Measurements from ENCODE around the gene FA2H. TPM values are rescaled to one million over a fixed set of nuclear protein-coding genes. Genes with fewer than 3 reads are reported as not detected.
"Not testable (repeated sequence)": the region's sequence is repeated elsewhere in the genome, so short reads cannot be mapped to it uniquely, and the experiment has no call there.

FA2H gene
- total RNA-seq, 4 donors from 2014 or later, result 0.41 TPM; not detected in 3

DNA sequence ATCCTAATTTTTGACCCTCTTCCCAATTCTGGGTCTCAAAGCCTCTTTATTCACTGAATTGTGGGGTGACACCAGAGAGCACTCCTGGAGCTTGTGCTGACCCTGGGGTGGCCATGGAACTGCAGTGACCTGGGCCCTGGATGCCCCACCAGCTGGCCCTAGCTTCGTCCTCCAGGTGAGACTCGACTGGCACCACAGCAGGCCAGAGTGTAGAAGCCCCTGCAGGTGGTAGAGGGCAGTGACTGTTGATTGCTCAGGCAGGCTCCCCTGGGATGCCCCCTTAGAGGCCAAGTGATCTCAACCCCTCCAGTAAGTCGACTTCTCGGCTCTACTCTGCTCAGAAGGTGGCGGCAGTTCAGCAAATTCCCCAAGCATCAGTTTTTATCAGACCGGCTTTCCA lies 6.4 kb downstream of the FA2H start:
- H3K27ac ChIP-seq, result no peak overlapping the region
- DNase-seq (no peak), ATAC-seq (no peak)
- H3K4me3 ChIP-seq, result no peak overlapping the region
- H3K9me3 ChIP-seq, result no peaks in the 10 kb centered on the region
- no peaks in the 10 kb centered on the region for H3K36me3 ChIP-seq
- in situ Hi-C loops (cut with MboI; ENCODE audit: low sequenced_read_pairs in 4 of 4), result no loop called here
- no peaks in the 10 kb centered on the region for H3K4me1 ChIP-seq
- peaks cover 8 to 19% (median 18%) of the 10 kb centered on the region in 3 donors for H3K27me3 ChIP-seq
- TF ChIP-seq POLR2A (IDR thresholded peaks at IDR 0.05), result no peak
- TF ChIP-seq, protein P1, sequence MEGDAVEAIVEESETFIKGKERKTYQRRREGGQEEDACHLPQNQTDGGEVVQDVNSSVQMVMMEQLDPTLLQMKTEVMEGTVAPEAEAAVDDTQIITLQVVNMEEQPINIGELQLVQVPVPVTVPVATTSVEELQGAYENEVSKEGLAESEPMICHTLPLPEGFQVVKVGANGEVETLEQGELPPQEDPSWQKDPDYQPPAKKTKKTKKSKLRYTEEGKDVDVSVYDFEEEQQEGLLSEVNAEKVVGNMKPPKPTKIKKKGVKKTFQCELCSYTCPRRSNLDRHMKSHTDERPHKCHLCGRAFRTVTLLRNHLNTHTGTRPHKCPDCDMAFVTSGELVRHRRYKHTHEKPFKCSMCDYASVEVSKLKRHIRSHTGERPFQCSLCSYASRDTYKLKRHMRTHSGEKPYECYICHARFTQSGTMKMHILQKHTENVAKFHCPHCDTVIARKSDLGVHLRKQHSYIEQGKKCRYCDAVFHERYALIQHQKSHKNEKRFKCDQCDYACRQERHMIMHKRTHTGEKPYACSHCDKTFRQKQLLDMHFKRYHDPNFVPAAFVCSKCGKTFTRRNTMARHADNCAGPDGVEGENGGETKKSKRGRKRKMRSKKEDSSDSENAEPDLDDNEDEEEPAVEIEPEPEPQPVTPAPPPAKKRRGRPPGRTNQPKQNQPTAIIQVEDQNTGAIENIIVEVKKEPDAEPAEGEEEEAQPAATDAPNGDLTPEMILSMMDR (IDR thresholded peaks at IDR 0.05 in 4 of 5, conservative IDR thresholded peaks at IDR 0.05 in 1 of 5), result no peak
- intact Hi-C loops (cut with DNase I; ENCODE audit: low total_unique reads), result no loop called here

DNA sequence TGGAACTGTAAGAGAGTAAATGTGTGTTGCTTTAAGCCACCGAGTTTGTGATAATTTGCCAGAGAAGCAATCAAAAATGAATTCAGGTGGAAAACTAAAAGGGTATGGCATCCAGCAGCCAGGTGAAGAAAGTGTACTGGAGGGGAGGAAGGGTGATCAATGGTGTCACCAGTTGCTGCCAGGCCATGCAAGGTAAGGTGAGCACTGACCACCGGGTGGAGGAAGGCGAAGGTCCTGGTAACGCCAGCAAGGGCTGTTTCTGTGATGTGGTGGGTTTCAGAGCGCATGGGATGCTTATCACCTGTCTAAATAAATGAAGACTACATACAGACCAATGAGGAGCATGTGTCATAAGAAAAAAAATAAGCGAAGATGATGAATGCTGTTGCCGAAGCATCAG lies 6.9 kb downstream of the FA2H start:
- TF ChIP-seq POLR2A (IDR thresholded peaks at IDR 0.05), result no peak
- TF ChIP-seq, protein P1 (IDR thresholded peaks at IDR 0.05 in 4 of 5, conservative IDR thresholded peaks at IDR 0.05 in 1 of 5), result no peak
- in situ Hi-C loops (cut with MboI; ENCODE audit: low sequenced_read_pairs in 4 of 4) (no loop called here), intact Hi-C loops (cut with DNase I; ENCODE audit: low total_unique reads) (no loop called here)
- Histone ChIP-seq H3K27me3 (peaks cover 4 to 18% (median 16%) of the 10 kb centered on the region in 3 donors), H3K27ac (no peak overlapping the region), H3K9me3 (no peaks in the 10 kb centered on the region), H3K4me1 (no peaks in the 10 kb centered on the region), H3K4me3 (no peak overlapping the region), H3K36me3 (no peaks in the 10 kb centered on the region)
- no peak for DNase-seq
- ATAC-seq, result no peak

DNA sequence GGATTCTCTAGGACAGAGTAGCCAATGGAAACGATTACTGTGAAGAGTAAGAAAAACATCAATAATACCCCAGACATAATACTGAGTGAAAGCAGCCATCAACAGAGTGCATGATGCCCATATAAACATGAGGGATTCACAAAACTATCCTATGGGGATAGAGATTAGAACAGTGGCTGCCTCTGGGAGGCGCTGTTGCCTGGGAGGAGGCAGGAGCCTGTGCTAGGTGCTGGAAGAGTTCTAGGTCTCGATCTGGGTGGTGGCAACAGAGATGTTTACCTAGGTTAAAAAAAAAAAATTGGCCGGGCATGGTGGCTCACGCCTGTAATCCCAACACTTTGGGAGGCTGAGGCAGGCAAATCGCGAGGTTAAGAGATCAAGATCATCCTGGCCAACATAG lies 7.9 kb downstream of the FA2H start:
- Histone ChIP-seq H3K27me3 (peaks cover 4 to 13% (median 12%) of the 10 kb centered on the region in 3 donors), H3K9me3 (no peaks in the 10 kb centered on the region), H3K4me3 (no peak overlapping the region), H3K4me1 (no peaks in the 10 kb centered on the region), H3K36me3 (no peaks in the 10 kb centered on the region), H3K27ac (no peak overlapping the region)
- intact Hi-C loops (cut with DNase I; ENCODE audit: low total_unique reads), result no loop called here
- no peak for TF ChIP-seq POLR2A (IDR thresholded peaks at IDR 0.05)
- TF ChIP-seq, protein P1 (IDR thresholded peaks at IDR 0.05 in 4 of 5, conservative IDR thresholded peaks at IDR 0.05 in 1 of 5), result no peak
- in situ Hi-C loops (cut with MboI; ENCODE audit: low sequenced_read_pairs in 4 of 4), result no loop called here
- DNase-seq (no peak), ATAC-seq (no peak)

DNA sequence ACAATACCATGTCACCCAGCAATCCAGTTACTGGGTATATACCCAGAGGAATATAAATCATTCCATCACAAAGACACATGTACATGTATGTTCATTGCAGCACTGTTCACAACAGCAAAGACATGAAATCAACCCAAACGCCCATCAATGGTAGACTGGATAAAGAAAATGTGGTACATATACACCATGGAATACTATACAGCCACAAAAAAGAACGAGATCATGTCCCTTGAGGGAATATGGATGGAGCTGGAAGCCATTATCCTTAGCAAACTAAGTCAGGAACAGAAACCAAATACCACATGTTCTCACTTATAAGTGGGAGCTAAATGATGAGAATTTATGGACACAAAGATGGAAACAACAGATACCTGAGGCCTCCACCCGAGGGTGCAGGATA lies 10.4 kb downstream of the FA2H start:
- intact Hi-C loops (cut with DNase I; ENCODE audit: low total_unique reads); in situ Hi-C loops (cut with MboI; ENCODE audit: low sequenced_read_pairs in 4 of 4); ATAC-seq; DNase-seq; H3K9me3 ChIP-seq; H3K36me3 ChIP-seq; H3K4me1 ChIP-seq; H3K4me3 ChIP-seq; H3K27ac ChIP-seq: not testable (repeated sequence)
- H3K27me3 ChIP-seq, result peaks cover 4 to 13% (median 12%) of the 10 kb centered on the region in 3 donors

DNA sequence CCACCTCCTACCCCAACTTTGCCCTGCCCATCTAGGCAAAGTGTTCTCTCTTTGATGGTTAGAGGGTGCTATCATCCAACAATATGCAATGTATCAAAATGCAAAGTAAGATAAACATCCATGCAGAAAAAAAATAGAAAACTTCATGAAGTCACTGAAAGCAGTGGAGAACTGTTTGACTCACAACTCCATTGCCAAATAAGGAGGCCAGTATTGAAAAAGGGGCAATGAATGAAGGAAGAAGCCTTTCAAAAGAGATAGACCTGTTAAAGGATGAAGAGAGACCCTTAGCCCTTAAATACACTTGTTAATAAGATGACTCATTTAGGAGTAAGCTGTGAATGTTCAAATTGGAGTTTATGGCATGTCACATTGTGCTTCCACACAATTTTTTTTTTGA lies 13.0 kb downstream of the FA2H start:
- peaks cover 4 to 16% (median 12%) of the 10 kb centered on the region in 3 donors for H3K27me3 ChIP-seq
- no peak overlapping the region for H3K27ac ChIP-seq
- no peak for ATAC-seq
- in situ Hi-C loops (cut with MboI; ENCODE audit: low sequenced_read_pairs in 4 of 4), result no loop called here
- H3K9me3 ChIP-seq, result no peaks in the 10 kb centered on the region
- TF ChIP-seq, protein P1 (IDR thresholded peaks at IDR 0.05 in 4 of 5, conservative IDR thresholded peaks at IDR 0.05 in 1 of 5), result no peak
- TF ChIP-seq POLR2A (IDR thresholded peaks at IDR 0.05), result no peak
- intact Hi-C loops (cut with DNase I; ENCODE audit: low total_unique reads), result no loop called here
- H3K36me3 ChIP-seq, result no peaks in the 10 kb centered on the region
- DNase-seq, result no peak
- no peak overlapping the region for H3K4me3 ChIP-seq
- no peaks in the 10 kb centered on the region for H3K4me1 ChIP-seq

Data from gastrocnemius medialis (tissue), 4 donors.